ENCODE data around the gene MRPS31. TPM values are rescaled to one million over a fixed set of nuclear protein-coding genes. Genes with fewer than 3 reads are reported as not detected.
"Not testable (repeated sequence)": the region's sequence is repeated elsewhere in the genome, so short reads cannot be mapped to it uniquely, and the experiment has no call there.

MRPS31 gene
- total RNA-seq, 1 experiment from 2014 or later, result 15.3 TPM

GRCh38 chr13:40793339-40793738 is 22.3 kb upstream of the MRPS31 start:
- Mint-ChIP-seq H3K9me3 (ENCODE audit: low read depth, unreplicated experiment) (no peaks in the 10 kb centered on the region), H3K4me1 (ENCODE audit: low read depth, unreplicated experiment) (no peaks in the 10 kb centered on the region), H3K27me3 (ENCODE audit: unreplicated experiment) (no peaks in the 10 kb centered on the region), H3K27ac (ENCODE audit: unreplicated experiment) (no peak overlapping the region), H3K36me3 (ENCODE audit: insufficient read depth, unreplicated experiment) (peaks cover 24% of the 10 kb centered on the region), H3K4me3 (ENCODE audit: low read depth, unreplicated experiment) (no peak overlapping the region)
- TF ChIP-seq, protein P1, sequence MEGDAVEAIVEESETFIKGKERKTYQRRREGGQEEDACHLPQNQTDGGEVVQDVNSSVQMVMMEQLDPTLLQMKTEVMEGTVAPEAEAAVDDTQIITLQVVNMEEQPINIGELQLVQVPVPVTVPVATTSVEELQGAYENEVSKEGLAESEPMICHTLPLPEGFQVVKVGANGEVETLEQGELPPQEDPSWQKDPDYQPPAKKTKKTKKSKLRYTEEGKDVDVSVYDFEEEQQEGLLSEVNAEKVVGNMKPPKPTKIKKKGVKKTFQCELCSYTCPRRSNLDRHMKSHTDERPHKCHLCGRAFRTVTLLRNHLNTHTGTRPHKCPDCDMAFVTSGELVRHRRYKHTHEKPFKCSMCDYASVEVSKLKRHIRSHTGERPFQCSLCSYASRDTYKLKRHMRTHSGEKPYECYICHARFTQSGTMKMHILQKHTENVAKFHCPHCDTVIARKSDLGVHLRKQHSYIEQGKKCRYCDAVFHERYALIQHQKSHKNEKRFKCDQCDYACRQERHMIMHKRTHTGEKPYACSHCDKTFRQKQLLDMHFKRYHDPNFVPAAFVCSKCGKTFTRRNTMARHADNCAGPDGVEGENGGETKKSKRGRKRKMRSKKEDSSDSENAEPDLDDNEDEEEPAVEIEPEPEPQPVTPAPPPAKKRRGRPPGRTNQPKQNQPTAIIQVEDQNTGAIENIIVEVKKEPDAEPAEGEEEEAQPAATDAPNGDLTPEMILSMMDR (IDR thresholded peaks at IDR 0.05; ENCODE audit: unreplicated experiment), result no peak
- BruUV-seq (replicated peaks), result no TSS peak
- CTCF ChIA-PET, result no interaction called here
- no peak for DNase-seq
- intact Hi-C loops (cut with micrococcal nuclease; ENCODE audit: unreplicated experiment), result loop anchor here (10.0 kb wide), 1 partner anchor 261 kb away; no protein-coding TSS in a partner anchor

- Mint-ChIP-seq H3K36me3 (ENCODE audit: insufficient read depth, unreplicated experiment) (peaks cover 24% of the 10 kb centered on the region), H3K27me3 (ENCODE audit: unreplicated experiment) (no peaks in the 10 kb centered on the region), H3K27ac (ENCODE audit: unreplicated experiment) (no peak overlapping the region), H3K9me3 (ENCODE audit: low read depth, unreplicated experiment) (no peaks in the 10 kb centered on the region), H3K4me1 (ENCODE audit: low read depth, unreplicated experiment) (no peaks in the 10 kb centered on the region), H3K4me3 (ENCODE audit: low read depth, unreplicated experiment) (no peak overlapping the region)
- DNase-seq, result no peak
- TF ChIP-seq, protein P1 (IDR thresholded peaks at IDR 0.05; ENCODE audit: unreplicated experiment), result no peak
- BruUV-seq (replicated peaks), result no TSS peak
- CTCF ChIA-PET, result no interaction called here
- intact Hi-C loops (cut with micrococcal nuclease; ENCODE audit: unreplicated experiment), result loop anchor here (10.0 kb wide), 1 partner anchor 262 kb away; no protein-coding TSS in a partner anchor
Measured at GRCh38 chr13:40792284-40793051, 21.5 kb upstream of the MRPS31 start.

DNA sequence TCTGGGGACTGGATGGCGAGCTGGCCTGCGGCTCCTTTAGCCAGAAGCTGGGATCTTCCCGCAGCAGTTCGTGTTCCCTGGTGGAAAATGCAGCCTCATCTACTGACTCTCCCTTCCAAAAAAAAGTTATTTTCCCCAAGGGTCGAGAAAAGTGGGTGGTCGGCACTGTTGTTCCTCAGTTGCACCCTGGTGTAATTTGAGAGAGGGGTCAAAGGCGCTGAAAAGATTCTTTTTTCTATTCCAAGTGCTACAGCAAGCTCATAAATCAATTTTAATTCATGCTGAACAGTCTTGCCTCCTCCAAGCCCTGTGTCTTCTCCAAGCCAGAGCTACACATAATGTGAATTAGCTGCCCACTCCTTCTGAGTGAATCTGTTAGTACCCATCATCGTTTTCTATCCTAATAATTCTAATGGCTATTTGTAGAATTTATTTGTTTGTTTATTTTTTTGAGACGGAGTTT is 19.2 kb upstream of the MRPS31 start:
- Mint-ChIP-seq H3K27ac (ENCODE audit: unreplicated experiment) (no peak overlapping the region), H3K4me3 (ENCODE audit: low read depth, unreplicated experiment) (peak overlapping the region; percentile 64), H3K36me3 (ENCODE audit: insufficient read depth, unreplicated experiment) (peaks cover 18% of the 10 kb centered on the region), H3K4me1 (ENCODE audit: low read depth, unreplicated experiment) (peaks cover 16% of the 10 kb centered on the region), H3K9me3 (ENCODE audit: low read depth, unreplicated experiment) (no peaks in the 10 kb centered on the region), H3K27me3 (ENCODE audit: unreplicated experiment) (no peaks in the 10 kb centered on the region)
- no TSS peak for BruUV-seq (replicated peaks)
- CTCF ChIA-PET, result interaction anchor here (1.0 to 2.3 kb wide), 5 partner anchors 13 to 269 kb away, joined by 3 to 9 read pairs (median 3); no protein-coding TSS in a partner anchor
- intact Hi-C loops (cut with micrococcal nuclease; ENCODE audit: unreplicated experiment), result loop anchor here (1.0 to 10.0 kb wide), 2 partner anchors 131 to 265 kb away; no protein-coding TSS in a partner anchor
- no peak for DNase-seq
- TF ChIP-seq, protein P1 (IDR thresholded peaks at IDR 0.05; ENCODE audit: unreplicated experiment), result no peak

DNA sequence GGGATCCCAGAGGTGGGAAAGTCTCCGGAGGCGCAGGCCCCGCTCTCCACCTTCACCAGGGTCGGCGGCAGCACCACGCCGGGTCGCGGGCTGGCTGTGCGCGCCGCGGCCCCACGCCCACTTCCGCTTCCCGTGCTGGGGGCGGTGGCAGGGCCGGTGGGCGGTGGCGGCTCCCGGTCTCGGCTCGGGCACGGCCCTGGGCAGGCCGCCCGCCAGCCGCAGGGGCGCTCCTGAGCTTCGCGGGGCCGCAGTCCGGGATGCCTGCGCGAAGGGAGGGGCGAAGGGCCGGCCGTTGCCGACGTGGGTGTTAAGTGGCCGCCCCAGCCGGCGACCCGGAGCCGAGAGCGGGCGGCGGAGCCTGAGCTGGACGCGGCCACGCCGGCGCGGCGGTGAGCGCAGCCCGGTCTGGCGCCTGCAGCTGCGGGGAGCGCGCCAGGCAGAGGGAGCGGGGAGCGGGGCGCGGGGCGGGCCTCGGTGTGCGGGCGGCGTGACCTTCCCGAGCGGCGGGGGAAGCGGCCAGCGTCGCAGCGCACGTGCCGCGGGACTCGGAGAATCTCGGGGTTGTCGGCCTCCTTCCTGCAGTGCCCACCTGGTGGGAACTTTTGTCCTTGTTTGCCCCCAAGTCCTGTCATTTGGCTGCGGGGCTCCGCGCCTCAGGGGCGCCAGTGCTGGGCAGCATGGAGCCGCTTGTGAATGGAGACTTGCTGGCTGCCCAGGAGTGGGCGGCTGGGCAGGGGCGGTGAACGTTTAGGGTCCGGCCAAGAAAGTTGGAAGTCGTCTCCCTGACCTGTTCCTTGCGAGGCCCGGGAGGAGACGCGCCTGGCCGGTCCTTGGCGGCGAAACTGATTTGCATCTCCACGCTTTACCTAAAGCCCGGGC is 18.5 kb upstream of the MRPS31 start, which contains the start of gene SLC25A15:
TSS of gene SLC25A15 (plus strand) at position 337 of the 879 bp plus-strand sequence. CDS start 3,616 bp downstream, outside the sequence.
- Mint-ChIP-seq H3K27me3 (ENCODE audit: unreplicated experiment) (no peaks in the 10 kb centered on the region), H3K9me3 (ENCODE audit: low read depth, unreplicated experiment) (no peaks in the 10 kb centered on the region), H3K36me3 (ENCODE audit: insufficient read depth, unreplicated experiment) (peaks cover 18% of the 10 kb centered on the region), H3K4me3 (ENCODE audit: low read depth, unreplicated experiment) (peak within 1 kb of the TSS; percentile 64), H3K27ac (ENCODE audit: unreplicated experiment) (peak within 1 kb of the TSS; percentile 44), H3K4me1 (ENCODE audit: low read depth, unreplicated experiment) (peaks cover 16% of the 10 kb centered on the region)
- no TSS peak for BruUV-seq (replicated peaks)
- CTCF ChIA-PET, result interaction anchor here (1.0 to 2.3 kb wide), 6 partner anchors 12 to 270 kb away, joined by 3 to 9 read pairs (median 3); no protein-coding TSS in a partner anchor
- peak; percentile 89 for DNase-seq
- intact Hi-C loops (cut with micrococcal nuclease; ENCODE audit: unreplicated experiment), result loop anchor here (1.0 to 10.0 kb wide), 3 partner anchors 132 to 265 kb away; no protein-coding TSS in a partner anchor
- TF ChIP-seq, protein P1 (IDR thresholded peaks at IDR 0.05; ENCODE audit: unreplicated experiment), result peak; percentile 15

DNA sequence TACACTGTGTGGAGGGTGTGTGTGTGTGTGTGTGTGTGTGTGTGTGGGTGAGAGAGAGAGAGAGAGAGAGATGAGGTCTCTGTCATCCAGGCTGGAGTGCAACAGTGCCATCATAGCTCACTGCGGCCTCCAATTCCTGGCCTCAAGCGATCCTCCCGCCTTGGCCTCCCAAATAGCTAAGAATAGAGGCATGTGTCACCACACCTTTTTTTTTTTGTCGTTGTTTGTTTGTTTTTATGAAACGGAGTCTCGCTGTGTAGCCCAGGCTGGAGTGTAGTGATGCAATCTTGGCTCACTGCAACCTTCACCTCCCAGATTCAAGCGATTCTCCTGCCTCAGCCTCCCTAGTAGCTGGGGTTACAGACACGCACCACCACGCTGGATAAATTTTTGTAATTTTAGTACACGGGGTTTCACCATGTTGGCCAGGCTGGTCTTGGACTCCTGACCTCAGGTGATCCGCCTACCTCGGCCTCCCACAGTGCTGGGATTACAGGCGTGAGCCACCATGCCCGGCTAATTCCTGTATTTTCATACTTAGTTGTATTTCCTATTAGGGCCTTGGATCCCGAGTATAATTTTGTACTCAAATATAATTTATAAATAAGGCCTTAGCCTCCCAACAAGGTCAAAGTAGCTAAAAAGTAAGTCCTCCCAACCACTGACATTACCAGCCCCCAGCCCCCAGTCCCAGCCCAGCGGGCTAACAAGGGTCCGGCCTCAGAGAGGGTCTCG is 17.7 kb upstream of the MRPS31 start:
- Mint-ChIP-seq H3K36me3 (ENCODE audit: insufficient read depth, unreplicated experiment) (peaks cover 14% of the 10 kb centered on the region), H3K4me1 (ENCODE audit: low read depth, unreplicated experiment) (peaks cover 16% of the 10 kb centered on the region), H3K27ac (ENCODE audit: unreplicated experiment) (peak overlapping the region; percentile 44), H3K4me3 (ENCODE audit: low read depth, unreplicated experiment) (peak overlapping the region; percentile 64)
- intact Hi-C loops (cut with micrococcal nuclease; ENCODE audit: unreplicated experiment), result loop anchor here (5.0 kb wide), 1 partner anchor 204 kb away; no protein-coding TSS in a partner anchor
- TSS peak; percentile 76 for BruUV-seq (replicated peaks)
- H3K27me3 Mint-ChIP-seq (ENCODE audit: unreplicated experiment); DNase-seq; H3K9me3 Mint-ChIP-seq (ENCODE audit: low read depth, unreplicated experiment): not testable (repeated sequence)
- CTCF ChIA-PET, result interaction anchor here (1.0 to 2.3 kb wide), 2 partner anchors 133 to 140 kb away, joined by 3 to 9 read pairs; no protein-coding TSS in a partner anchor

Measured in Calu3 (cell line).